GM11168 (cell line): Measurements from ENCODE around the gene SLC5A10.

Experiments used
- in situ Hi-C: fragments of 300-500 bp; cut with MboI; formaldehyde crosslinking; loops from one replicate; pipeline ENCODE4 v1.12.0; 2022; ENCODE audit warnings: low sequenced_read_pairs; ENCODE audit not compliant: unreplicated experiment

SLC5A10 gene

DNA sequence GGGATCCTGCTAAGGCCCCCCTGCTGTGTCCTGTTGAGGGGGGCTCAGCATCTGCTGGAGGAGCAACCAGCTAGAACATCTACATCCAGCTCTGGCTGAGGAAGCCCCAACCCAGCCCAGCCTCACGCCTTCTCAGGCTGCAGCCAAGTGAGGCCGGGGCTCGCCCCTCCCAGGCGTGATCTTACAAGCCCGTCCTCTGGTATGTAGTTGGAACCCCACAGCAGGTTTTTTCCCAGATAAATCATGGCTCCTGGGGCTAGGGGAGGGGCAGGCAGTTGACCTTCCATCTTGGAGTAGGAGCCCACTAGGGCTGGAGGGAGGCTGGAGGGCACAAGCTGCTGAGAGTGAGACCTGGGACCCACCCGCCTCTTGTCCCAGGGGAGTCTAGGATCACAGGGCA lies 47.9 kb downstream of the SLC5A10 start:
- in situ Hi-C loops, result no loop called here

DNA sequence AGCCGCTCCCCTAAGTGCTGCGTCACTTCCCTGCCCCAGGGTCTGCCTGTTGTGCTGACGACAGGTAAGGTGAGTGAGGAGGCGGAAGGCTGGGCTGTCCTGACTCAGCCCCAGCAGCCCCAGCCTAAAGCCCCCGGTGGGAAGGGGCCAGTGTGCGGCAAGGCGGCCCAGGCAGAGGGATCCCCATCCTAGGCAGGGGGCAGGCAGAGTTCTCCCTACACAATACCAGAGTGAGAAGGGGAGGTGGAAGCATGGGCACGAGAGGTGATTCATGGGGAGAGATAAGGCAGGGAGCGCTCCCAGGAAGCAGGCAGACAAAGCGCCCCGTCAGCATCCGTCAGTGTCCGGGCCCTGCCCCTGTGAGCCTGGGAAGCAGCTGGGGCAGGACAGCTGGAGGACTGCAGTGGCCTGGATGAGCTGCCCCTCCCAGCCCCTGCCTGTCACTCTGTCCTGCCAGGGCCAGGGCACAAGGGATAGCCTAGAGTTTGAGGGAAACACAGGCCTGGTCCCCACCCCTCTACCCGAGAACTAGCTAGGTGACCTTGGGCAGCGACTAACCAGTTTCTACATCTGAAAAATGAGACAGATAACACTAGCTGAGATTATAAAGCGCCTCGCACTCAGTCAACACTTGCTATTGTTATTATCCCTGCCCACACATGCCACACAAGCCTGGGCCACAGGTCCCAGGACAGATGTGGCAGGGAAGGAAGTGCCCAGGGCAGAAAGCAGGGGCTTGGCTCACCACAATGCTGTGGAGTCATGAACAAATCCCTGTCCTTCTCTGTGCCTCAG lies 48.8 kb downstream of the SLC5A10 start:
- in situ Hi-C loops, result no loop called here

DNA sequence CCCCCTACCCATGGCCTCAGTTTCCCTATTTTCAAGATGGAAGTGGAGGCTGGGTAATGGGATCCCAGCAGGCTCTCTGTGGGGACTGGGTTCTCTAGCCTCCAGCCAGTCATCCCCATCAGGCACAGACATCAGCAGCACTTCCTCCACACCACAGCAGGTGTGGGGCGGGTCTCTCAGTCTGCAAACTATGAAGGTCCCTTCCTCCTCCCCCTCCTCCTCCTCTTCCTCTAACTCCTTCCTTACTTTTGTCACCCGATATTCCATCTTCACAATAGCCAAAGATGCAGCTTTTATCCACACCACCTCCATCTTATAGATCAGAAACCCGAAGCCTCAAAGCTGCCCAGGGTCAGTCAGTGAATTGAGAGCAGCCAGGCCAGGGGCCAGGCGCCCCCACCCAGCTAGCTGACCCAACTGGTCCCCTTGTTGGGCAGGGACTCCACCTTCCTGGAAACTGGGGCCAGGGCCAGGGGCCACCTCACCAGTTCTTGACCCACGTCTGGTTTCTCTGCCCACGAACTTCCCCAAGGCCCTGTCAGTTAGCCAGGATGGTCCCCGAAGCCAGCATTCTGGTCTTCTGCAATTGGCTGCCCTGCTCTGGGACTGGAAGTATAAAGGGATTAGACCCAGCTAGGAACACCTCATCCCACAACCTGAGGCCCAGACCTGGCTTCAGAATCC lies 50.1 kb downstream of the SLC5A10 start:
- in situ Hi-C loops, result no loop called here

DNA sequence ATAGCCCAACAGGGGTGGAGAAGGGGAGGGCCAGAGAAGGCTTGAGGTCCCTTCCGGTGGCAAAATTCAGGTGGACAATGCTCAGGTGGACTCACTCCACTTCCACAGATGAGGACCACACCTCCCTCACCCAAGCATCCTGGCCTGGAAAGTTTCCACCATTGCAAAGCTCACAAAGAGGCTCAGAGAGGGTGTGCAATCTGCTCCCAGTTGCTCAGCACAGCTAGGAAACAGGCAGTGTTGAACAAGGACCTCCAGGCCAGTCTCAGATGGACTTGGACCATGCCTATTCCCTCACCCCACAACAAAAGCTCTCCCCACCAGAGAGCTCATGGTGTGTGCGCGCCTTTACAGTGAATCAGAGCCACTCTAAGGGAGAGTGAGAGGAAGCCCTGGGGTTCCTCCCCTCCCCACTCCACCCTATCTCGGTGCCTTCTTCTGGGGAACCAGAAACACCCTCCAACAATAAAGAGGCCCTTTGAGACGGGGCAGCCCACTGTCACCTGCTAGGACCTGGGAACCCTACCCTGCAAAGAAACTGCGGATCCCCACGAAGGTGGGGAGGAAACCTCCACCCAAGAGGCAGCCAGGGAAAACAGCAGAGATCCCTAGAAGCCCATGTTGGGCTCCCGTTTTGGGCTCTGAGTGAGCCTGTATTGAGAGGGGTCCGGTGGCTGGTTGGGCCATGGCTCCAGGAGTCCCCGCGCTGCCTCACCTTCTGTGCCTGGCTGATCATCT lies 51.0 kb downstream of the SLC5A10 start:
- in situ Hi-C loops, result no loop called here

DNA sequence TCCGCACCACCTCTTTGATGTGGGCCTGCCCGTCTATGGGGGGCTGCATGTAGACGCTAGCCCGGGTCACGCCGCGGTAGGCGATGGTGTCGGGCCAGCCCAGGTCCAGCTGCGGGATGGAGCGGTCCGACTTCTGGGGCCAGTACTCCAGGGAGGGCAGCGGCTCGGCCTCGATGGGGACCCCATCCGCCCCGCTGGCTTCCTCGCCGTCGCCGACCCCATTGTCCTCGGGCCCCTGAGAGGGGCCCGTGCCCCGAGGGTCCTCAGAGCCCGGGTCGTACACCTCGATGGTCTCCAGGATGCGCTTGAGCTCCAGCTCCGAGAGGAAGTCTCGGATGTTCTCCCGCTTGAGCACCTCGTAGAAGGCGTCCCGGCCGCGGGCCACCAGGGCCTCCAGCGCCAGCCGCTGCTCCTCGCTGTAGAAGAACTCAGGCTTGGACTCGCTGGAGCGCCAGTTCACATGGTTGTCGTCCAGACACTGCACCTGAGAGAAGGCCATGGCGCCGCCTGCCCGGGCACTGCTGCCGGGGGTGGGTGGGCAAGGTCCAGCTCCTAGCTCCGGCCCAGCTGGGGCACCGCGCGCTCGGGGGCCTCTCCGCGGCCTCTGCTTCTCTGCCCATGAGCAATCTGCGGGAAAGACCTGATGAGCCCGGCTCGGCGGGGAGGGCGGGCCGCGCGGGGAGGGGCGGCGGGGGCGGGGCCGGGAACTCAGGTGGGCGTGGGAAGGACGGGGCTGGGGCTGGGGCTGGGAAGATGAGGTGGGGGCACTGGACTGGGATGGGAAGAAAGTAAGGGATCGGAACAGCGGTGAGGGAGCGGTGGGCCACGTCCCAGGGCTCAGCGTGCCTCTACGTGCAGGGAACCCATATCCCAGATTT lies 51.8 kb downstream of the SLC5A10 start:
- in situ Hi-C loops, result no loop called here

DNA sequence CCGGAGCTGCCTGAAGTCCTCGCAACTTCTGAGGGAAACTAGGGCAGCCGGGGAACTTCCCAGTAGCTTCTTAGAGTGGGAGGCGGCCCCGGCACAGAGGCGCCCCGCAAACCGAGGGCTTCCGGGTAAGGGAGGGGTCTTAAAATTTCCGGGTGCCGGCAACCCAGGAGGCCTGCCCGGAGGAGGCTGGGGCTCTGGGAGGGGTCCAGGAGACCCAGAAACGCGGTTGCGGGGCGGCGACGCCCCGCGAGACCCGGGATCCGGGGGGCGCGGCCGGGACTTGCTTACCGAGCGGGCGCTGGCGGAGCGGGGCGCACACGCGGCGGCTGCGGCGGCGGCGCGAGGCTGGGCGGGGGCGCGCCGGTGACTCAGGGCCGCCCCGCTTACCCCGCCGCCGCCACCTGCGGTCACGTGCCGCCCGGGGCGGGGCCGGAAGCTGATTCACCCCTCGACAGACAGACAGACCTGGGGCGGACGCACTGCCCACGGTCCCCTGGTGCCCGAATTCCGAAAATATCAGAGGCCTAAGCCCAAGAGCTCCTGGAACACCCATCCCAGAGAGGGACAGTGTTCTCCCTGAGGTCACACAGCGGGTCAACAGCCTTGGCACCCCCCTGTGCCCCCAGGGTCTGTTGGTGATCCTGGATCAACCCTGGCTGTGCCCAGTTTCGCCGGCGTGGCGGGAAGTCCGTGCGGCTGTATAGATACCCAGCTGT lies 52.6 kb downstream of the SLC5A10 start, which contains the start of gene FAM83G:
TSS of gene FAM83G (minus strand) at position 344 of the 716 bp plus-strand sequence. CDS start 723 bp downstream, outside the sequence.
- in situ Hi-C loops, result no loop called here

DNA sequence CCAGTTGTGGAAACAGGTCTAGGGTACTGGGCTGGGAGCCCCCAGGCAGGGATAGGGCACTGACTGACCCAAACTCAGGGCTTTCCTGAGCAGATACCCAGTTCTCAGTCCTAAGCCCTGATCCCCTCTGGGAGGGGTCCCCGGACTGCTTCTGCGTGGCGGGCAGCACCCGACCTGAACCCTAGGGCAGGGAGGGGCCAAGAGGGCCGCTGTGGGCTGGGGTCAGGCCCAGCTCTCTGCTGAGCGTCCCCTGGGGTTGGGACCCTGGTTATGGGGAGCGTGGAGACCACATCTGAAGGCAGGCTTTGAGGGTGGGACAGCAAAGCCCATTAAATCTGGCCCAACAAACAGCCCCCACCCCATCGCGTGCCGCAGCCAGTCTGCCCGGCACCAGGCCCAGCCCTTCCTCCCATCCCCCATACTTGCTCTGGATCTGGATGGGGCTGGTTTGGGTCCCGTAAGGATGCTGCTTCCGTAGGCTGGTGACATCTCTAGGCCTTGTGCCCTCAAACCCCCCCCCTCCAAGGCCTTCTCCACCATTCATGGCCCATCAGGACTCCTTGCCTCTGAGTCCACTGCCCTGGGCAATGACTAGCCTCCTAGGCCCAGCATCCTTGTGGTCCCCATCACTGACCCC lies 53.3 kb downstream of the SLC5A10 start:
- in situ Hi-C loops, result no loop called here

DNA sequence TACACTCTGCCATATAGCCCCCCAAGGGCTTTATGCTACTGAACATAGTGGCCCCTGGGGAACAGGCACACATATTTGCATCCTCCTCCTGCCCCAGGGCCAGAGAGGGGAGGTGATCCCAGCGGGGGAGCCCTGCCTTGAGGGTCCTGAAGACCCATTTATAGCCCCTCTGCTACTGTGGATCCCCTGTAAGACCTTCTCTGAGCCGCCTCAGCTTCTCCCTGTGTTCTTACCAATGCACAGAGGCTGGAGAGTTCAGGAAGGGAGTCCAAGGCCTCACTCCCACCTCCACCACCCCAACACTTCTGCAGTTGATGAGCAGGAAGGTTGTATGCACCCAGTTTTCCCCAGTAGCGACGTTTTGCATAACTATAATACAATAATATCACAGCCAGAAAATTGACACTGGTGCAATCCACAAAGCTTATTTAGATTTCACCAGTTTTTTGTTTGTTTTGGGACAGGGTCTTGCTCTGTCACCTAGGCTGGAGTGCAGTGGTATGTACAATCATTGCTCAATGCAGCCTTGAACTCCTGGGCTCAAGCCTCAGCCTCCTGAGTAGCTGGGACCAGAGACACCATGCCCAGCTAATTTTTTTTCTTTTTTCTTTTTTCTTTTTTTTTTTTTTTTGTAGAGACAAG lies 53.9 kb downstream of the SLC5A10 start:
- in situ Hi-C loops, result no loop called here

DNA sequence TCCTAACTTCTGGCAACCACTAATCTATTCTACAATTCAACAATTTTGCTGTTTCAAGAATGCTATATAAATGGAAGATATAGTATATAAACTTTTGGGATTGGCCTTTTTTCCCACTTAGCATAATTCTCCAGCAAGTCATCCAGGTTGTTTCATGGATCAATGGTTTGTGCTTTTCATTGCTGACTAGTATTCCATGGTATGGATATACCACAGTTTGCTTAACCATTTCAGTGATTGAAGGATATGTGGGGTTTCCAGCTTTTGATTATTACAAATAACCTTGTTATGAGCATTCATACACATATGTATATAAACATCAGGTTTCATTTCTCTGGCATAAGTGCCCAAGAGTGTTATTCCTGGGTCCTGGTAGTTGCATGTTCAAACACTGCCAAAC lies 54.7 kb downstream of the SLC5A10 start:
- in situ Hi-C loops, result no loop called here

DNA sequence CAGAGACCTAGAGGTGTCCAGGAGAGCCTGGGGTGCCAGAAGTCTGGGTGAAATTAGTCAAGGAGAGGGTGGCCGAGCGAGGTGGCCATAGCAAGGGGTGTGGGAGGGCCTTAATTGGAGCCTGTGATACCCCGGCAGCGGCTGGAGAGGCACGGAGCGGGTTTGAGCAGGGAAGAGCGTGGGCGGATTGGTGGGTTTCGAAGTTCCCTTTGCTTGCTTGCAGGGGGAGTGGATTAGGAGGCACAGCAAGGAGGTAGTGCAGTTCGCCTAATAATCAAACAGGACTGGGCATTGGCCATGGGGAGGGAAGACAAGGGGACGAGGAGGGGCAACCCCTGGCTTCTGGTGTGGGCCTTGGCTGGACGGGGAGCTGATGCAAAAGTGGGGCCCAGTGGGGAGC lies 58.0 kb downstream of the SLC5A10 start:
- in situ Hi-C loops, result no loop called here

DNA sequence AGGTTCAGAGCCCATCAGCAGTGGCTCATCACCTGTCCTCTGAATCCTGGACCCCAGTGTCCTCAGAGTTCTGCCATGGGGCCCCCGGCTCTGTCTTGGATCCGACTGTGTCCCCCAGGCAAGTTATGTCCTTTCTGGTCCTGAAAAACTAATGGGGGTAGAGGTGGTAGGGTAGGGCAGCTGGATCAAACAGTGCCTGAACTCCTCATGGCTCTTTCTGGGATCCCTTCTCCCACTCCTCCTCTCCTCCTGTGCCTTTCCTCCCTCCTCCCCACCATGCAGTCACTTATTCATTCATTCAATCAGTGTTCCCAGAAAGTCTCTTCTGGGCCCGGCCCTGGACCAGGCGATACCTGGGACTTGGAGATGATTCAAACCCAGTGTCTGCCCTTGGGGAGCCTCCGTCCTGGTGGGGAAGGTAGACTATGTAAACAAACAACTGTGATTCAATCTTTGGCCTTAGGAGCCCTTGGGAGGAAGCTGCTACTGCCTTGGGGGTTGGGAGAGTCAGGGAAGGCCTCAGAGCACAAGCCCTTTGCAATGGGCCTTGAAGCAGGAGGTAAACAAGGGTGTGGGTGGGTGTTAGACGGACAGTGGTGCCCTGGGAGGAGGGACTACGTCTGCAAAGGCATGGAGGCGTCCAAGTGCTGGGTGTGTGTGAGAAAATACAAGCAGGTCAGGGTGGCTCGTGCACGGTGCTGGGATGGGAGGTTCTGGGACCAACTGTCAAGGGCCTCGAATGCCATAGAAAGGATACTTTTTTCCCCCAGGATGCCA lies 59.0 kb downstream of the SLC5A10 start:
- in situ Hi-C loops, result no loop called here

DNA sequence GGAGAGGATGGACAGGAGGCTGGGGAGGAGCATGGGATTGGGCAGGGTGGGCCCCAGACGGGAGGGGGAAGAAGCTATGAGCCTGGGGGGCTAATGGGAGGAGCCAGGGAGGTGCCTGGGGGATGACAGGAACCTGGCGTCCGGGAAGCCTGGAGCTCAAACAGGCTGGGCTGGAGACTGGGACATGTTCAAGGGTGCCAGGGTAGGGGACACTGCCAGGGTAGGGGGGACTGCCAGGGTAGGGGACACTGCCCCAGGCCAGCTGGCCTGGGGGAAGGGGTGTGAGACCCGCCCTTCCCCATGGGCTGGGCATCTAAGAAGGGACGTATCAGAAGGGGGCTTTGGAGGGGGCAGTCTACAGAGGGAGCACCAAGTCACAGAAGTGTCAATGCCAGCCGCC lies 59.6 kb downstream of the SLC5A10 start:
- in situ Hi-C loops, result no loop called here

DNA sequence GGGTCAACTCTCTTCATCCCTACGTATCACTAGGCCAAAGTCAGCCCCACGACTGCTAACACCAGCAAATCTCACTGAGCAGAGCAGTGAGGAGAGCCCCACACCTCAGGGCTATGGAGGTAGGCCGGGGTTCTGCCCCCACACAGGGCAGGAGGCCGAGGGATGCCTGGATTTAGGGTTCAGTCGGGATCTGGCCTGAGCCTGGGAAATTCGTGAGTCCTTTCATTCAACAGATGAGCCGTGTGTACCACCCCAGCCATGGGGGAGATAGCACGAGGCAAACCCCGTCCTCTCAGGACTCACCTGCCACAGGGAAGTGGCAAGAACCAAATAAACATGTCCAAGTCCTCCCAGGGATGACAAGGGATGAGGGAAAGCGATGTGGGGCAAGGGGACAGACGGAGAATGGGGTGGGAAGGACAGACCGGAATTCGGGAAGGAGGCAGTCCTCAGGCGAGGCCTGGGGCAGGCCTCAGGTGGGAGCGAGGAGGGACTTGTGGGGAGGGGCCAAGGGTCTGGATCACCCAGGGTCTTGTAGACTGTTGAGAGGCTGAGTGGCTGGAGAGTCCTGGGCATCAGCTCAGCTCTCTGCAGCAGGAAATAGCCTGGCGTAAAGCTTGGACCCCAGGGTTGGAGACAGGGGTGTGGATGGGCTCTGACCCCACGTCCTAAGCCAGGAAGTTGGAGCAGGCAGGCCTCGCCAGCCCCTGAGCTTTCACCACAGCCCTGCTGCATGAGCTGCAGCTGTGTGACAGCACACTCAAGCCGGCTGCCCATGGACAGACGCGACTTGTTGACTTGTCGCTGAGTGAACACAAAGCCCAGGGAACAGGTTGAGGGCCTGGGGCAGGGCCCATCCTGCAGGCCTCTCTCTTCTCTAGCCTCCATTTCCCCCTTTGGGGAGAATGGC lies 60.5 kb downstream of the SLC5A10 start:
- in situ Hi-C loops, result no loop called here

DNA sequence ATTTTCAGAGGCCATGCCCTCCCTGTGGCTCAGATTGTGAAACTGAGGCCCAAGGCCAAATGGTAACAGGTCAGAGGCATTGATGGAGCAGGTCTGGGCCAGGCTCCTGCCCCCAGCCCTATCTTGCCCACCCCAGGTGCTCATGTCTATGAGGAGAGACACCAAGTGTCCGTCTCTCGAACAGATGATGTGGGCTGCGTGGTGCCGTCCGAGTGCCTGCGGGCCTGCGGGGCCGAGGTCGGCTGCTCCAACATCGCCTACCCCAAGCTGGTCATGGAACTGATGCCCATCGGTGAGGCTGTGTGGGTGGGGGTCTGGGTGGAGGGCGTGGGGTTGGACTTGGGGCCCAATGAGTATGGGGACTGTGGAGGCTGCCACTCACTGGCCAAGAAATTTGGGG lies 61.3 kb downstream of the SLC5A10 start:
- in situ Hi-C loops, result no loop called here

DNA sequence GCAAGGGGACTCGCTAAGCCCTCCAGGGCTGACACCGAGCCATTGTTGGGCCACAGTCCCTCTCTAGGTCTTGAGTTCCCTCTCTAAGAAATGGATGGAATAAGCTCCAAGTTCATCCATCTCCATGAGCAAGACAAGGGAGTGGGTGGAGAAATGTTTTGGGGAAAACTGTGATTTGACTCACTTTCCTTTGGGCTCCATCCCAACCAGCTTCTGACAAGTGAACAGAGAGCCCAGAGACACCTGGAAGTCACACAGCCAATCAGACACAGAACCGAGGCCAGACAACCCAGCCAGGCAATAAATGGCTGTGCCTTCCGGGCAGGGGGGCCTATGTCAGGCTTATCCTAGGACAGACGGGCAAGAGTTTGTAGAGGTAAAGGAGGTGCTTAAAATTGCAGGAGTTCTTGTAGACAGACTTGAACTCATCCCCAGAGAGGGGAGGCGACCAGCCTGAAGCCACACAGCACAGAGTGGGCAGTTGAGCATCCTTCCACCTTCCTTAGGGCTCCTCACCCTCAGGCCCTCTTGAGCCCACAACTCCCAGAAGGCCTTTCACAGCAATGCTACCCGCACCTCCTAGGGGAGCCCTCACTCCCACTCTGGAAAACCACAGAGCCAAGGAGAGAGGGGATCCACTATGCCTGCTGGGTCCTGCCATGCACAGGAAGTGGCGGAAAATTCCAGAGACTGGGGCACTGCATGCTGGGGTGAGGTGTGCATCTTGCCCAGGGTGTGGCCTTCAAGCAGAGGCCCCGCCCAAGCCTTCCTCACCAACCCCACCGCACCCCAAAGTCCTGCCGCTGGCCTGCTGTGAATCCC lies 62.1 kb downstream of the SLC5A10 start:
- in situ Hi-C loops, result no loop called here

DNA sequence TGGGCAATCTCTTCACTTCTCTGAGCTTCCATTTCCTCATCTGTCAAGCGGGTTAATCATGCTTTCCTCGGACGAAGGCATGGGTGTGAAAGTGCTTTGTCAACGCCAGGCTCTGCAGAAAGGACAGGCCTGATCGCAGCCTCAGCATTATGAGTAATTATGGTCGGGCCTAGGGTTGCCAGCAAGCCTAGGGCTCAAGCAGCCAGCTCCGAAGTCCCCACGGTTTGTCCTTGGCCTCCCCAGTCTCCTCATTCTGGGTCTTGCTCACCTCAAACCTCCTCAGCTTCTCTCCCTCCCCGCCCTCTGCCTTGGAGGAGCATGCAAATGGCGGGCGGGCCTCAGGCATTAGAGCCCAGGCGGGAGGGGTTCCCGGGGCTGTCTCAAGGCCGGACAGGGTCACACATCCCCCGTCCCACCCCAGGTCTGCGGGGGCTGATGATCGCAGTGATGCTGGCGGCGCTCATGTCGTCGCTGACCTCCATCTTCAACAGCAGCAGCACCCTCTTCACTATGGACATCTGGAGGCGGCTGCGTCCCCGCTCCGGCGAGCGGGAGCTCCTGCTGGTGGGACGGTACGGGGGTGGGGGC lies 62.8 kb downstream of the SLC5A10 start:
- in situ Hi-C loops, result no loop called here
